ENCODE results near the gene ACTR6. TPM values are rescaled to one million over a fixed set of nuclear protein-coding genes. Genes with fewer than 3 reads are reported as not detected.
A peak's percentile ranks its signal among the peaks of the same experiment; 100 is the strongest.

Gene ACTR6
- total RNA-seq, 4 donors from 2014 or later: 7.6 to 24.7 (median 16.7) TPM

DNA sequence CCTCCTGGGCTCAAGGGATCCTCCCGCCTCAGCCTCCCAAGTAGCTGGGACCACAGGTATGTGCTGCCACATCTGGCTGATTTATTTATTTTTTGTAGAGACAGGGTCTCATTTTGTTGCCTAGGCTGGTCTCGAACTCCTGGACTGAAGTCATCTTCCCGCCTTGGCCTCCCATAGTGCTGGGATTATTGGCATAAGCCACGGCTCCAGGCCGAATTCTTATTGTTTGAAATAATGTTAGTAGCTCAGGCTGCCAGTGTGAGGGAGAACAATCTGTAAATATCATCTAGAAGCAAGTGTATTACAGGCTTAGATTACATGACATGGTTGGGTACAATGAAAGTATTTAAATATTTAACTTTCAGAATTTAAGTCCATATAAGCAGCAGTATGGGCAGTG, 8.2 kb downstream of the ACTR6 start:
- peak in 1 of 2 donors; percentile 43 for DNase-seq (ENCODE audit: low spot score in 2 of 2)
- no peak overlapping the region for H3K4me3 ChIP-seq (ENCODE audit: low read depth, poor library complexity, severe bottlenecking)
- intact Hi-C loops (cut with DNase I; ENCODE audit: low total_unique reads): no loop called here
- WGBS, 2 donors: 96 to 98% methylated on average over 5 of the region's 5 CpGs
- no peak for TF ChIP-seq POLR2A (IDR thresholded peaks at IDR 0.05)
- TF ChIP-seq, protein P1, sequence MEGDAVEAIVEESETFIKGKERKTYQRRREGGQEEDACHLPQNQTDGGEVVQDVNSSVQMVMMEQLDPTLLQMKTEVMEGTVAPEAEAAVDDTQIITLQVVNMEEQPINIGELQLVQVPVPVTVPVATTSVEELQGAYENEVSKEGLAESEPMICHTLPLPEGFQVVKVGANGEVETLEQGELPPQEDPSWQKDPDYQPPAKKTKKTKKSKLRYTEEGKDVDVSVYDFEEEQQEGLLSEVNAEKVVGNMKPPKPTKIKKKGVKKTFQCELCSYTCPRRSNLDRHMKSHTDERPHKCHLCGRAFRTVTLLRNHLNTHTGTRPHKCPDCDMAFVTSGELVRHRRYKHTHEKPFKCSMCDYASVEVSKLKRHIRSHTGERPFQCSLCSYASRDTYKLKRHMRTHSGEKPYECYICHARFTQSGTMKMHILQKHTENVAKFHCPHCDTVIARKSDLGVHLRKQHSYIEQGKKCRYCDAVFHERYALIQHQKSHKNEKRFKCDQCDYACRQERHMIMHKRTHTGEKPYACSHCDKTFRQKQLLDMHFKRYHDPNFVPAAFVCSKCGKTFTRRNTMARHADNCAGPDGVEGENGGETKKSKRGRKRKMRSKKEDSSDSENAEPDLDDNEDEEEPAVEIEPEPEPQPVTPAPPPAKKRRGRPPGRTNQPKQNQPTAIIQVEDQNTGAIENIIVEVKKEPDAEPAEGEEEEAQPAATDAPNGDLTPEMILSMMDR (IDR thresholded peaks at IDR 0.05): no peak

DNA sequence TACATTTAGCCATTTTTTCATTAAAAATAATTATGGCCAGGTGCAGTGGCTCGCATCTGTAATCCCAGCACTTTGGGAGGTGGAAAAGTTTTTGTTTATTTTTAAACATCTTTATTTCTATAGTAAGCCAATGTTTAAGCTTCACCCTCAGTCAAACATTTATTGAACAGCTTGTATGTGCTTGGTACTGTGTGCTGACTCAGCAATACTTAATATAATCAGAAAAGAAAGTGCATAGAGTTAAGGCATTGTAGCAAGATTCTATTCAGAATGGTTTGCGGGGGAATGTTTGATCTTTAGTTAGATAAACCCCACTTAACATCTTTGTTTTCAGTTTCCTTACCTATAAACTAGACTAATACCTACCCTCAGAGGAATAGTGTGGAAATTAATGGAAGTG, 11.1 kb downstream of the ACTR6 start:
- intact Hi-C loops (cut with DNase I; ENCODE audit: low total_unique reads): no loop called here
- DNase-seq (ENCODE audit: low spot score in 2 of 2): no peak
- TF ChIP-seq POLR2A (IDR thresholded peaks at IDR 0.05): no peak
- TF ChIP-seq, protein P1 (IDR thresholded peaks at IDR 0.05): no peak
- H3K4me3 ChIP-seq (ENCODE audit: low read depth, poor library complexity, severe bottlenecking): no peak overlapping the region
- WGBS, 2 donors: 93 to 96% methylated on average over 2 of the region's 2 CpGs

DNA sequence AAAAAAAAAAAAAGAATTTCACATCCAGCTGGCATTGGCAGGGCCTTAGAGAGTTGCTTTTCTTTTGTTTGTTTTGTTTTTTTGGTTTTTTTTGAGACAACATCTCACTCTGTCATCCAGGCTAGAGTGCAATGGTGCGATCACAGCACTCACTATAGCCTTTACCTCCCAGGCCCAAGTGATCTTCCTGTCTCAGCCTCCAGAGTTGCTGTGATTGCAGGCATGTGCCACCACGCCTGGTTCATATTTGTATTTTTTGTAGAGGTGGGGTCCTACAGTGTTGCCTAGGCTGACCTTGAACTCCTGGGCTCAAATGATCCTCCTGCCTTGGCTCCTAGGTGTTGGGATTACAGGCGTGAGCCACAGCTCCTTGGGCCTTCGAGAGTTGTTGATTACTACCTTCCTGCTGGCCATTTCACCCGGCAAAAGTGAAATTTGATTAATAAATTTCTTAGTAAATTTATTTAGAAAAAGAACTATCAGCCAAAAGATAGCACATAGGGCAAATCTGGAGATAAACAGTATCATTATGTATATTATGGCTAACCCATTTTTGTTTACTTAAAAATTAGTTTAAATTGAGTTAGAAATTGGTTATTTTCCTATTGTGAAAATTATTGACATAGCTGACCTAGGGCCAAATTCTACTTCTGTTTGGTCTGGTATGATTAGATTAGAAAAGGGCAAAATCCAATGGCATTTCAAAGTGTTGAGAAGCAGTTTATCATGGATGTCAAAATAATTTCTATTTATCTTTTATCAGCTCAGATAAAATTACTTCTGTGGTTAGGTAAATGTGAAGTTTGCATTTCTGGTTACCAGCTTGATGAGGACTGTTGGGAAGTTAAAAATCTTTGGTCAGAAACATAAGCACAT, 12.6 kb downstream of the ACTR6 start:
- 95% methylated on average over 5 of the region's 5 CpGs for WGBS, 2 donors
- no peak overlapping the region for H3K4me3 ChIP-seq (ENCODE audit: low read depth, poor library complexity, severe bottlenecking)
- TF ChIP-seq, protein P1 (IDR thresholded peaks at IDR 0.05): no peak
- no peak for TF ChIP-seq POLR2A (IDR thresholded peaks at IDR 0.05)
- no peak for DNase-seq (ENCODE audit: low spot score in 2 of 2)
- intact Hi-C loops (cut with DNase I; ENCODE audit: low total_unique reads): no loop called here

DNA sequence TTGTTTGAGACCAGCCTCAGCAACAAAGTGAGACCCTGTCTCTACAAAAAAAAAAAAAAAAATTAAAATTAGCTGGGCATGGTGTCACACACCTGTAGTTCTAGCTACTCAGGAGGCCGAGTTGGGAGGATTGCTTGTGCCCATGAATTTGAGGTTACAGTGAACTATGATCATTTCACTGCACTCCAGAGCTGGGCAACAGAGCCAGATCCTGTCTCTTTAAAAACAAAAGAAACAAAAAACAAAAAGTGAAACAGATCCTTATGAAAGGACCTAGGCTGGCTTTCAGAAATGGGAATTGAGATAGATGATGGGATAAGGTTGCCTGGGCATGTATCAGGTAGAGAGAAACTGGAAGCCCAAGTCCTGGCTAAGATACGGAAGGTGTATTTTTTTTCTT, 13.9 kb downstream of the ACTR6 start:
- WGBS, 2 donors: 76 to 77% methylated on average over 2 of the region's 2 CpGs
- no peak for DNase-seq (ENCODE audit: low spot score in 2 of 2)
- no peak overlapping the region for H3K4me3 ChIP-seq (ENCODE audit: low read depth, poor library complexity, severe bottlenecking)
- TF ChIP-seq, protein P1 (IDR thresholded peaks at IDR 0.05): no peak
- TF ChIP-seq POLR2A (IDR thresholded peaks at IDR 0.05): no peak
- intact Hi-C loops (cut with DNase I; ENCODE audit: low total_unique reads): no loop called here

DNA sequence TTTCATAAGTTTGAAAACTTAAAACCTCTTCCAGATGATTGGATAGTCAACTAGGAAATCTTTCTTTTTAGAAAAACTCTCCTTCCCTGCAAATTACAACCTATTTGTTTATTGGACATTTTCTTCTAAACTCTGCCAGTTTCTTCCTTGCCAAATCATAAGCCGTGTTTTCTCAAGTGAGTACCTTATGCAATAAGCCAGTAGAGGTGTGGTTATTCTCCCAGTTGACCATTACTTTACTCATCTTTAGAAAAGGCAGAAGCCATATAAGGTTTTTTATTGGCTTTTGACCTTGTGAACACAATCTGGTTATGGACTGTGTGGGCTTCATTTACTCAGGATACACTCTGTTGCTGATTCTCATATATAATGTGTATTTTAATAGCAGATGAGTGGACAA, 14.6 kb downstream of the ACTR6 start:
- no peak overlapping the region for H3K4me3 ChIP-seq (ENCODE audit: low read depth, poor library complexity, severe bottlenecking)
- intact Hi-C loops (cut with DNase I; ENCODE audit: low total_unique reads): no loop called here
- WGBS, 2 donors: 44 to 49% methylated on average over 1 of the region's 1 CpG
- TF ChIP-seq POLR2A (IDR thresholded peaks at IDR 0.05): no peak
- TF ChIP-seq, protein P1 (IDR thresholded peaks at IDR 0.05): no peak
- no peak for DNase-seq (ENCODE audit: low spot score in 2 of 2)
